AG04449 (cell line): ENCODE measurements around the gene TMEM165.

Experiments used
- CTCF ChIA-PET: fragments of 350-600 bp; formaldehyde crosslinking; extraction: SDS; loops from one replicate; lab custom pipeline; 2021; ENCODE audit warnings: antibody characterized with exemption; lab: Yijun Ruan, JAX
- POLR2A ChIA-PET: fragments of 400-600, 350-600 bp; formaldehyde crosslinking; extraction: SDS; loops from one replicate; lab custom pipeline; 2020; ENCODE audit warnings: antibody characterized with exemption, inconsistent platforms; lab: Yijun Ruan, JAX
- DNase-seq: peaks from one replicate; pipeline ENCODE4 v3.0.0-alpha.2; 2010; ENCODE audit warnings: low read depth, low spot score
- H3K4me3 ChIP-seq: 2 replicates; pipeline ENCODE4 v1.5.1; 2011; ENCODE audit warnings: low read depth, mild to moderate bottlenecking, control low read depth, low read length
- CTCF ChIP-seq: IDR thresholded peaks from one replicate; pipeline ENCODE4 v1.5.1; 2011; ENCODE audit warnings: mild to moderate bottlenecking, moderate library complexity, low read length, control low read depth, inconsistent platforms; ENCODE audit not compliant: insufficient read depth; ENCODE audit errors: missing control alignments

The TMEM165 gene

DNA sequence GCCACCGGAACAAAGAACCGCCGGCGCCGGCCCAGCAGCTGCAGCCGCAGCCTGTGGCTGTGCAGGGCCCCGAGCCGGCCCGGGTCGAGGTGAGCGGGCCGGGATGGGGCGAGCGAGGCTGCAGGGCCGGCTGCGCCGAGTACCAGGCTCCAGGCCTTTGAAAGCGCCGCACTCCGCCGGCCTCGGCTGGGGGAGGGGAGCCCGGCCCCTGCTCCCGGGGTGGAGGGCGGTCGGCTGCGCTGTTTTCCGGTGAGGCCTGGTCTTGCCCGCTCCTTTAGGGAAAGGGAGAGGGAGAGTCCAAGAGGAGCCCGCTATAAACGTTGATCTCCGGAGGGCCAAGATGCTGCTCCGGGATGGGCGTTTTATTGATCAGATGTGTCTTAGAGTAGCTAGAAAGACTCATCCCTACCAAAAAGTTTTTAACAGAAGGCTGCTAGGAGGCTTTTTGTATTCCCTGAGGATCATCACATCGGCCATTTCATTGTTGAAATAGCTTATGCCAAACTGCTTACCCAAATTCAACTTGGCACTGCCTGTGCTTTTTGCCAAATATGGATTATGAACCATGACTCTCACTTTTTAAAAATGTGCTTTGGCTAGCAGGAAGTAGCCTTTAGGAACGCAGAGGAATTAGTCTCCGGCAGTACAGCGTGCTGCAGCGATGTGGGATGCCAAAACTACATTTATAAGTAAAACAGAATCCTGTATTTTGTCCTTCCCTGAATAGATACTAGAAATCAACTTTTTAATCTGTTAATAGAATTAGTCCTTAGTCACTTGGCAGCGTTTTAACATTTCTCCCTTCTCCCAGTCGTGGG lies 760 bp downstream of the TMEM165 start:
- no peak for TF ChIP-seq CTCF
- CTCF ChIA-PET, result interaction anchor here (0.6 to 2.2 kb wide), 4 partner anchors 12 to 51 kb away, joined by 3 to 6 read pairs (median 5); no protein-coding TSS in a partner anchor
- POLR2A ChIA-PET, result interaction anchor here (1.0 to 2.2 kb wide), 8 partner anchors 9 to 150 kb away, joined by 3 to 8 read pairs (median 6); partner anchors contain the start of genes CLOCK and SRD5A3
- H3K4me3 ChIP-seq, result peak overlapping the region; percentile 82
- no peak for DNase-seq

GRCh38 chr4:55397126-55397436 lies 1.3 kb downstream of the TMEM165 start:
- no peak for TF ChIP-seq CTCF
- DNase-seq, result no peak
- peak overlapping the region; percentile 82 for H3K4me3 ChIP-seq
- ChIA-PET POLR2A (interaction anchor here (1.0 to 2.2 kb wide), 4 partner anchors 13 to 149 kb away, joined by 3 to 8 read pairs (median 6); partner anchors contain the start of gene CLOCK), CTCF (interaction anchor here (0.6 to 1.0 kb wide), 2 partner anchors 38 to 52 kb away, joined by 3 to 4 read pairs; no protein-coding TSS in a partner anchor)

DNA sequence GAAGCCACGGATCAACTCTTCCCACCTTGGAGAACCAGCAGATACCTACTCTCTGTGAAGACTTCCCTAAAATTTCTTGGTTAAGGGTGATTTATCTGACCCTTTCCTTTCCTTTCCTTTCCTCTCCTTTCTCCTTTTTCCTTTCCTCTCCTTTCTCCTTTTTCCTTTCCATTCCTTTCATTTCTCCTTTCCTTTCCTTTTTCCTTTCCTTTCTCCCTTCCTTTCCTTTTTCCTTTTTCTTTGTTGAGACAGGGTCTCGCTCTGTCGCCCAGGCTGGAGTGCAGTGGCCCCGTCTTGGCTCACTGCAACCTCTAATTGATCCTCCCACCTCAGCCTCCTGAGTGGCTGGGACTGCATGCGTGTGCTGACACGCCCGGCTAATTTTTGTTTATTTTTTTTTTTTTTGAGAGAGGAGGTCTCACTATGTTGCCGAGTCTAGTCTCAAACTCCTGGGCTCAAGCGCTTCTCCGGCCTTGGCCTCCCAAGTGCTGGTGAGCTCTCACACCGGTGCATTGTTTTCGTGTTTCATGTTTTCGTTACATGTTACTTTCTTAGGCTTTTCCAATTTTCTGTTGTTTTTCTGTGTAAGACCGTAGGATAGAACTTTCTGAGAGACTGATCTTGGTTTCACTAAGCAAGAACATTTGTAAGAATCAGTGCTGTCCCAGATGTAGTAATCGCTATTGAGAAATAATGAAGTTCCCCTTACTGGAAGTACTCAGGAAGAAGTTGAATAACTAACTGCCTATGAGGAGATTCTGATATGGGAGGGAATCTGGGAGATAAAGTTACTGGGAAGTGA lies 2.0 kb downstream of the TMEM165 start:
- peak overlapping the region; percentile 82 for H3K4me3 ChIP-seq
- no peak for TF ChIP-seq CTCF
- DNase-seq, result peak; percentile 37
- POLR2A ChIA-PET, result interaction anchor here (2.1 kb wide), 1 partner anchor 45 kb away, joined by 6 read pairs; no protein-coding TSS in a partner anchor
- CTCF ChIA-PET, result interaction anchor here (1.2 to 2.5 kb wide), 3 partner anchors 13 to 52 kb away, joined by 3 to 10 read pairs (median 10); partner anchors contain the start of gene SRD5A3

DNA sequence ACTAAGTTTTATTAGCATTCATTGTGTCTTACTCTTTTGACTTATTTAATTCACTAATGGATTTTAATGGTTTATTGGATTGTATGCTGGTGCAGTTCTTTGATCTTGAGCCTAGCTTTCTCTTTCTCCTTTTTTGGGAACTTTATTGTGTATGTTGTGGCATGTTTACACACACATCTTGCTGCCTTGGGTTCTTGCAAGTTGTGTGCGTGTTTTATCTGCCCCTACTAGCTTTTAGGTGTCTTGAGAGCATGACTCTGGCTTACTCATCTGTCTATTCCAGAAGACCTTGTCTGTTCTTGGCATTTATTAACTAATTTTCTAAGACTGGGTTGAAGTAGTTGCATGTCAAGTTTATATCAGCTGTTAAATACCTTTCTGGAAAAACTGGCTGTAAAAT lies 2.7 kb downstream of the TMEM165 start:
- ChIA-PET CTCF (interaction anchor here (0.7 to 2.5 kb wide), 6 partner anchors 10 to 53 kb away, joined by 3 to 11 read pairs (median 8); partner anchors contain the start of gene SRD5A3), POLR2A (no interaction called here)
- no peak for TF ChIP-seq CTCF
- no peak for DNase-seq
- H3K4me3 ChIP-seq, result peak overlapping the region; percentile 82

- peak overlapping the region; percentile 82 for H3K4me3 ChIP-seq
- POLR2A ChIA-PET, result no interaction called here
- CTCF ChIA-PET, result interaction anchor here (0.7 to 2.5 kb wide), 6 partner anchors 10 to 53 kb away, joined by 3 to 11 read pairs (median 8); partner anchors contain the start of gene SRD5A3
- TF ChIP-seq CTCF, result no peak
- DNase-seq, result no peak
Measured at GRCh38 chr4:55398966-55399365, 3.2 kb downstream of the TMEM165 start.
